ENCODE measurements around the gene DPYSL5.

Gene DPYSL5

GRCh38 chr2:26934335-26934724, 86.4 kb downstream of the DPYSL5 start:
- DNase-seq = no peak

- DNase-seq = no peak
Measured at GRCh38 chr2:26934985-26935384, 87.1 kb downstream of the DPYSL5 start.

- no peak for DNase-seq
Measured at GRCh38 chr2:26936855-26937254, 88.9 kb downstream of the DPYSL5 start.

GRCh38 chr2:26938399-26939118, 90.6 kb downstream of the DPYSL5 start:
- no peak for DNase-seq

GRCh38 chr2:26940001-26940400, 92.1 kb downstream of the DPYSL5 start:
- DNase-seq = no peak

- no peak for DNase-seq
Measured at GRCh38 chr2:26941486-26941885, 93.6 kb downstream of the DPYSL5 start.

- peak; percentile 7 for DNase-seq
Measured at GRCh38 chr2:26942543-26943295, 94.8 kb downstream of the DPYSL5 start.

GRCh38 chr2:26945991-26946750, 98.2 kb downstream of the DPYSL5 start:
- no peak for DNase-seq

- DNase-seq = no peak
Measured at GRCh38 chr2:26946841-26947784, 99.2 kb downstream of the DPYSL5 start.

GRCh38 chr2:26948800-26949199, 100.9 kb downstream of the DPYSL5 start:
- DNase-seq = no peak

GRCh38 chr2:26950246-26950645, 102.3 kb downstream of the DPYSL5 start:
- DNase-seq = no peak

GRCh38 chr2:26951236-26951635, 103.3 kb downstream of the DPYSL5 start:
- no peak for DNase-seq

GRCh38 chr2:26952374-26952773, 104.4 kb downstream of the DPYSL5 start:
- DNase-seq = no peak

- no peak for DNase-seq
Measured at GRCh38 chr2:26954135-26954534, 106.2 kb downstream of the DPYSL5 start.

- no peak for DNase-seq
Measured at GRCh38 chr2:26957041-26957440, 109.1 kb downstream of the DPYSL5 start.

- DNase-seq = no peak
Measured at GRCh38 chr2:26957534-26957933, 109.6 kb downstream of the DPYSL5 start.

GRCh38 chr2:26959331-26959730, 111.4 kb downstream of the DPYSL5 start:
- DNase-seq = no peak

GRCh38 chr2:26964446-26965130, 116.7 kb downstream of the DPYSL5 start:
- DNase-seq = no peak

GRCh38 chr2:26968001-26968400, 120.1 kb downstream of the DPYSL5 start:
- no peak for DNase-seq

GRCh38 chr2:26969077-26969844, 121.3 kb downstream of the DPYSL5 start:
- DNase-seq = no peak
